ENCODE data around the gene EPN3.

DNA sequence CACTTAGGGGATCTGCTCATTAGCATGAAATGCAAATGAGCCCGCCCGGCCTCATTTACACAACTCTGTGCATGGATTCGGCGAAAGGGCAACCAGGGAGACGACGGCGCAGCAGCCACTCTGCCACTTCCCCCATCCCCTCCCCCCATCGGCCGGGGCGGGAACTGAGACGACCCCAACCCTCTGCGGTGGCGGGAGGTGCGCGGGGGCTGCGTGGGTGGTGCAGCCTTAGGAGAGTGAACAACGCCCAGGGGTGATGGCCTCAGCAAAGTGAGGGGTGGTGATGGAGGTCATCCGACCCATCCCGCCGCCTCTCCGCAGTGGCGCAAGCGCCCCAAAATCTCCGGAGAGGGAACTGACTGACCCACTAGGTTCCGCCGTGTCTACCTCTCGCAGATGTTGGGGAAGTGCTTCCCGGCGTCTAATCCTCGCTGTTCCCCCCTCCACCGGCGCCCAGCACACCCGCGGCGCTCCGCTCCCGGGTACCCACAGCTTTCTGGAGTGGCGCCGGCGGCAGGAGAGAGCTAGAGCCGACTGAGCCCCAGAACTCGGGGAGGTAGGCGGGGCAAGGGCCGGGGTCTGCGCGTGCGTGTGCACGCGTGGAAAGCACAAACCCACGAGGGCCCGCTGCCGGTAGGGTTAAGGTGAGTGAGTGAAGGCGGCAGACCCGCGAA lies 26.5 kb downstream of the EPN3 start:
- TF ChIP-seq CTCF (IDR thresholded peaks at IDR 0.05): no peak
- no peak for TF ChIP-seq EP300 (IDR thresholded peaks at IDR 0.05)
- no peak for TF ChIP-seq POLR2A (IDR thresholded peaks at IDR 0.05)
- no peak for TF ChIP-seq POLR2AphosphoS5 (IDR thresholded peaks at IDR 0.05)
